Measurements from ENCODE around the gene STRBP. TPM values are rescaled to one million over a fixed set of nuclear protein-coding genes. Genes with fewer than 3 reads are reported as not detected.
A peak's percentile ranks its signal among the peaks of the same experiment; 100 is the strongest.

Gene STRBP
- total RNA-seq, 1 experiment from 2014 or later: 74.0 TPM

- H3K27me3 Mint-ChIP-seq (ENCODE audit: low read depth): no peaks in the 10 kb centered on the region
- TF ChIP-seq CTCF (conservative IDR thresholded peaks at IDR 0.05): no peak
- Histone ChIP-seq H2AFZ (ENCODE audit: low read length) (no peak overlapping the region), H2BK5ac (ENCODE audit: insufficient read length, low read length) (no peak overlapping the region), H3K9me3 (ENCODE audit: control insufficient read depth, low read depth, low read length) (no peaks in the 10 kb centered on the region), H3K27me3 (ENCODE audit: insufficient read depth, low read length) (no peaks in the 10 kb centered on the region), H3K9ac (ENCODE audit: extremely low read depth, insufficient read length, low read length) (no peak overlapping the region), H3K14ac (ENCODE audit: insufficient read depth, low read length) (no peak overlapping the region), H2BK120ac (ENCODE audit: low read depth, low read length, poor library complexity, severe bottlenecking) (no peak overlapping the region), H4K20me1 (ENCODE audit: control insufficient read depth, insufficient read depth, insufficient read length) (no peaks in the 10 kb centered on the region), H4K8ac (replicated peaks; ENCODE audit: insufficient read length, low read depth, low read length) (no peak overlapping the region), H3T11ph (ENCODE audit: low read length) (no peak overlapping the region), H3K27ac (ENCODE audit: insufficient read length, low read depth, low read length) (peak overlapping the region; percentile 30), H4K5ac (ENCODE audit: insufficient read length, low read depth, low read length) (no peak overlapping the region), H3K56ac (ENCODE audit: insufficient read length, low read depth, low read length) (no peak overlapping the region), H3K79me2 (ENCODE audit: insufficient read depth, low read length) (no peaks in the 10 kb centered on the region), H2BK12ac (ENCODE audit: insufficient read length, low read depth, low read length) (no peak overlapping the region), H3K4ac (ENCODE audit: low read depth, low read length) (no peak overlapping the region), H3K23me2 (ENCODE audit: insufficient read length, low read depth, low read length, poor library complexity, severe bottlenecking) (no peaks in the 10 kb centered on the region), H3K4me1 (ENCODE audit: insufficient read depth, low read length) (peaks cover 11% of the 10 kb centered on the region; the same call in 1 of the 2 replicates), H3K23ac (ENCODE audit: insufficient read length, low read depth, low read length) (no peak overlapping the region), H4K91ac (ENCODE audit: insufficient read length, low read depth, low read length) (no peak overlapping the region), H3K4me2 (ENCODE audit: insufficient read depth, insufficient read length, low read length) (peak overlapping the region; percentile 23), H3K79me1 (ENCODE audit: insufficient read depth, low read depth, low read length, poor library complexity, severe bottlenecking) (no peaks in the 10 kb centered on the region), H2AK5ac (ENCODE audit: insufficient read length, low read length) (no peak overlapping the region), H3K18ac (ENCODE audit: insufficient read length, low read depth, low read length) (no peak overlapping the region), H2BK20ac (ENCODE audit: low read depth, low read length, poor library complexity, severe bottlenecking) (no peak overlapping the region), H2BK15ac (ENCODE audit: low read depth, low read length) (no peak overlapping the region)
- H3K36me3 Mint-ChIP-seq (ENCODE audit: insufficient read depth in 1 of 3, low read depth in 3 of 3): peaks cover under 1 to 38% (median 30%) of the 10 kb centered on the region in 3 experiments; a peak in 6 of 7 replicates
- no CpG with 5 or more reads among the region's 5 CpGs for WGBS (ENCODE audit: extremely low coverage, insufficient read length, low lambda C conversion rate)
- H3K27ac Mint-ChIP-seq: peak overlapping the region; percentile 9 to 96 (median 89)
- H3K4me3 Mint-ChIP-seq: peak overlapping the region; percentile 14 to 62; a peak in 3 of 5 replicates
- H3K9me3 Mint-ChIP-seq: no peaks in the 10 kb centered on the region
- no peak for DNase-seq
- H3K4me1 Mint-ChIP-seq: peaks cover 49 to 57% of the 10 kb centered on the region in 2 experiments
Observed at GRCh38 chr9:123073441-123073840, 194.9 kb downstream of the STRBP start.
